ENCODE results near the gene CDKAL1.

GRCh38 chr6:20661721-20662120 is 127.5 kb downstream of the CDKAL1 start:
- no peak for TF ChIP-seq NKRF (IDR thresholded peaks at IDR 0.05; ENCODE audit: borderline replicate concordance)
- no peak for TF ChIP-seq POLR2A (conservative IDR thresholded peaks at IDR 0.05)
- no peak for TF ChIP-seq ZNF639 (CRISPR knock-in tag; conservative IDR thresholded peaks at IDR 0.05 in 1 of 2, IDR thresholded peaks at IDR 0.05 in 1 of 2)
- no peak for TF ChIP-seq MCM3 (IDR thresholded peaks at IDR 0.05)

Measured in K562 (cell line).